Kidney tubule cell (primary cell): ENCODE results near the gene FRMPD4.
A peak's percentile ranks its signal among the peaks of the same experiment; 100 is the strongest.

Experiments used
- DNase-seq: peaks from one replicate; pipeline ENCODE4 v3.0.0-alpha.2; 2018; ENCODE audit warnings: low spot score

Gene FRMPD4

GRCh38 chrX:12439416-12439815, 301.1 kb downstream of the FRMPD4 start:
- peak; percentile 5 for DNase-seq

GRCh38 chrX:12440246-12440645, 302.0 kb downstream of the FRMPD4 start:
- DNase-seq, result no peak

GRCh38 chrX:12441381-12442128, 303.3 kb downstream of the FRMPD4 start:
- peak; percentile 35 for DNase-seq

GRCh38 chrX:12443534-12444098, 305.3 kb downstream of the FRMPD4 start:
- DNase-seq, result no peak

GRCh38 chrX:12446342-12447075, 308.2 kb downstream of the FRMPD4 start:
- DNase-seq, result peak; percentile 28

DNA sequence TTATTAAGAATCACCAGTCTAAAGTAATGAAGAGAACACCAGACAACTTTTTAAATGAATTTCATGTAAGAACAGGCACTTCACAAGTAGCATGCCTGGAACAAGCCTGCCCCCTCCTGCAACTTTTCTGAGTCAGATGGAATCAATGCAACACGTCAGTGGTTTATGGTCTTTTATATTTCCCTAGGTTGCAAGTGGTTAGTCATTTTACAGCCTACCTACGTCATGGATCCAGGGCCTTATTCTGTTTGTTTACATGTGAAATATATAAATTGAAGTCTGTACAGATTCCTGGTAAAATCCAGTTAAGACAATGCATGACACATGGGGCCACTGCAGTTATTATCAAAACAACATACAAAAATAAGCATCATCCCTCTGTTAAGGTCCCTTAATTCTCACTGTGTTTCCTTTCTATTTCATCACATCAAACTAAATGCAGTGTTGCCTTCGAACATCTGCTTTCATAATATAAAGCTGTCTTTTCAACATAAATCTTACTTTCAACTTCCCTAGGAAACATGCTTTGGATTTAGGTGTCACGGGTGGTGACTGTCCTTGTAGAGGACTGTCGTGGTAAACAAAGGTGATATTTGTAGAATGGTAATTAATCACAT, 309.3 kb downstream of the FRMPD4 start:
- DNase-seq, result peak; percentile 45

- no peak for DNase-seq
Observed at GRCh38 chrX:12452268-12452667, 314.0 kb downstream of the FRMPD4 start.

GRCh38 chrX:12460929-12461328, 322.7 kb downstream of the FRMPD4 start:
- no peak for DNase-seq

- no peak for DNase-seq
Observed at GRCh38 chrX:12463052-12463451, 324.8 kb downstream of the FRMPD4 start.

DNA sequence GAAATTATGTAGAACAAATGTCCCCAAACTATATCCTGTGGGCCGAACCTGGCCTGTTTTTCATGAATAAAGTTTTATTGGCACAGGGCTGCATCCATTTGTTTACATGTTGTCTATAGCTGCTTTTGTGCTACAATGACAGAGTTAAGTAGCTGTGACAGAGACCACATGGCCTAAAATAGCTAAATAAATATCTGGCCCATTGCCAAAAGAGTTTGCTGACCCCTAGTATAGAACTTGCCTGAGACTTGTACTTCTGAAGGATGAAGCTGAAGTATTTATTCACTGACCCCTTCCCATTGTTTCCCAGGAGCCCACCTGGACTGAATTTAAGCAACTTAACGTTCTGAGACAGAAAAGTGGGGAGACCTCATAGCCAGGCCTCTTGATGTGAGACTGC, 325.6 kb downstream of the FRMPD4 start:
- no peak for DNase-seq

GRCh38 chrX:12467321-12467720, 329.0 kb downstream of the FRMPD4 start:
- DNase-seq, result no peak

DNA sequence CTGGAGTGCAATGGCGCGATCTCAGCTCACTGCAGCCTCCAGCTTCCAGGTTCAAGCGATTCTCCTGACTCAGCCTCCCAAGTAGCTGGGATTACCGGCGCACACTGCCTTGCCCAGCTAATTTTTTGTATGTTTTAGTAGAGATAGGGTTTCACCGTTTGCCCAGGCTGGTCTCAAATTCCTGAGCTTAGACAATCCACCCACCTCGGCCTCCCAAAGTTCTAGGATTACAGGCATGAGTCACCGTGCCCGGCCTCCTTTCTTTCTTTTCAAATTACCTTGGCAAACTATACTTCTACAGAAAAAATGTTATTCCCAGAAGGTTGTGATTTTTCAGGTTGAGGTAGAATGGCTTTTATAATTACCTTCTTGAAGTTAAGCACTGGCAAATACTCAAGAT, 331.0 kb downstream of the FRMPD4 start:
- DNase-seq, result no peak

- no peak for DNase-seq
Observed at GRCh38 chrX:12471061-12471460, 332.8 kb downstream of the FRMPD4 start.

GRCh38 chrX:12480956-12481355, 342.7 kb downstream of the FRMPD4 start:
- DNase-seq, result peak; percentile 64

GRCh38 chrX:12488220-12488619, 349.9 kb downstream of the FRMPD4 start:
- no peak for DNase-seq

DNA sequence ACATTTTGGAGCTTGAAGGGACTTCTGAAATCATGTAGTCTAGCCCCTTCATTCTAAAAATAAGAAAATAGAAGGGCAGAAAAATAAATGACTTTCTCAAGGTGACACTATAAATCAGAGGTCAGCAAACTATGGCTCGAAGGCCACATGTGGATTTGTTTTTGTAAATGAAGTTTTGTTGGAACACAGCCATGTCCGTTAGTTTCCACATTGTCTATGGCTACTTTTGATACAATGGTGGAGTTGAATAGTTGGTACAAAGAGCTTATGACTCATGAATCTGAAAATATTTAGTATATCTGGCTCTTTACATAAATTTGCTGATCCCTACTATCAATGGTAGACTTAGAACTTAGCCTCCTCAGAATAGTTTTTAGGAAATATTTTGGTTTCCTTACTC, 350.5 kb downstream of the FRMPD4 start:
- no peak for DNase-seq

DNA sequence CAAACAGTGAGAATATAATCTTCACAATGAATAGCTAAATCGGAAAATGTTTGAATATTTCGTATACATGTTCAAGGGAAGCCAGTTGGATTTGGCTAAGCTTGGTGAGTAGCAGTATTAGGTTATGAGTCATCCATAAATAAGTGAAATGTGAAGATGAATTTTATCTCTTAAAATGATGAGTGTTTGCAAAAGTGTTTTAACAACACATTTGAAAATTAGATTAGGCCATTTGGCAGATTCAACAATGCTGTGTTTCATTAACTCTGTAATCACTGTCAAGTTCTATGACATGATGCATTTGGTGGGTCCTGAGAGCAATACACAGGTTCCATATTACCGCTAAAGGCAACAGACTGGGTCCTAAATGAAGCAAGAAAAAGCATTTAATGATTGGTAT, 351.1 kb downstream of the FRMPD4 start:
- DNase-seq, result no peak

DNA sequence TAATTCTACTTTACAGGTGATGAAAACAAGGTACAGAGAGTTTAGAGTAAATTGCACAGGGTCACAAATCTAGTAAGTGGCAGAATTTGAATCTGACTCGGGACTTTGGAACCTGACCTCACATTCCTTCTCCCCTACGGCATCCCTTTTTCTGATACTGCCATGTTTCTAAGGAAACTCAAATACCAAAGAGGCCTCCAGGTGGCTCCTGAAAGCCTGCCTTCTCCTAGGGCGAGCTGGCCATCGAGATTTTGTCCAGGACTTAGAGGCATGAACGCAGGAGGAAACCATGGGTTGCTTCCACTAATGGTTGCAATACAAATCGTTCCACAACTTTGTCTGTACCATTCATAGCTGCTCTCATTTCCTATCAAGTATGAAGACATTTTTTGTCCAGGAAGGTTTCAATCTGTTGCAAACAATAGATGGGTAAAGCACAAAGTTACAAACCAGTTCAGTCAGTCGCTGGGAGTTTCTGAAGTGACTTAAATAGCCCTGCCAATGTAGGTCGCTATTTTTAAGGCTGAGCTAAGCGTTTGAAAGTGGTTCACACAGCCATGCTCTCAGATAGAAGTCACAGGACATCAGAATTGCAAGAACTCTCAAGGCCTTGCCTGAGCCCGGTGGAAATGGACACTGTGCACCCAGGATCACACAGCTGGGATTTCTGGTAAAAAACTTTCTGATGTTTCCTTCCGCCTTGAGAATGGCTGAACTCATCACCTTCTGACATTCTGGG, 356.3 kb downstream of the FRMPD4 start:
- no peak for DNase-seq

DNA sequence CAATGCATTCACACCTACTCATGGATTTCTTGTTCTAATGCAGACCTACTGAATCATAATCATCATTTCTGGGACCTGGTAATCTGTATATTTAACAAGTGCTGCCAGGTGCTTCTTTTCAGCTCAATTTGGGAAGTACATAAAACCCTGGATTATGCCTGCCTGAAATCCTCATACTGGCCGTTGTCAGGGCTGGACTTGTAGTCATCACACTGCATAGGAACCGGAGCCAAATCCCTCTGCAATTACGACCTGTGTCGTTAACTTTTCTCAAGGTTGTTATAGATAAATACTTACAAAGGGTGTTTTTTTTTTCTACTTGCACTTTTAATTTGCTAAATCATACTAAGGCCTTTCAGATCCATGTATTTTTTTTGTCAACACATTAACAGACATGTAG, 358.1 kb downstream of the FRMPD4 start:
- no peak for DNase-seq

GRCh38 chrX:12497832-12498591, 359.7 kb downstream of the FRMPD4 start:
- no peak for DNase-seq

GRCh38 chrX:12505127-12505526, 366.9 kb downstream of the FRMPD4 start:
- no peak for DNase-seq
